Stimulated activated naive CD8-positive, alpha-beta T cell treated with anti-CD3 and anti-CD28 coated beads, Interleukin-15, amount 100 ng/mL, for 72 hours (primary cell): ENCODE data around the gene C4orf36.
"Not testable (repeated sequence)": the region's sequence is repeated elsewhere in the genome, so short reads cannot be mapped to it uniquely, and the experiment has no call there.

Experiments used
- ATAC-seq: fragments of 150-1000 bp; cut with Tn5 transposase; 2 replicates; pipeline ENCODE4 v1.10.0; 2021; ENCODE audit warnings: mild to moderate bottlenecking, moderate library complexity
- DNase-seq, 2 donors: peaks; one replicate each; pipeline ENCODE4 v3.0.0; 2021 to 2022
- H3K27ac Mint-ChIP-seq, 2 donors: one replicate each; pipeline ENCODE4 v1.8.0; 2022; ENCODE audit warnings: mild to moderate bottlenecking in 2 of 2, mixed read lengths in 2 of 2, moderate library complexity in 2 of 2
- H3K27me3 Mint-ChIP-seq: one replicate; pipeline ENCODE4 v1.8.0; 2022; ENCODE audit warnings: mixed read lengths
- H3K4me1 Mint-ChIP-seq: one replicate; pipeline ENCODE4 v1.8.0; 2022; ENCODE audit warnings: mild to moderate bottlenecking, mixed read lengths
- H3K4me3 Mint-ChIP-seq, 2 donors: one replicate each; pipeline ENCODE4 v1.8.0; 2022; ENCODE audit warnings: mild to moderate bottlenecking in 2 of 2, mixed read lengths in 2 of 2, moderate library complexity in 1 of 2
- H3K9me3 Mint-ChIP-seq, 2 donors: one replicate each; pipeline ENCODE4 v1.8.0; 2022; ENCODE audit warnings: mixed read lengths in 2 of 2

C4orf36 gene

GRCh38 chr4:86893136-86893535 lies 914 bp upstream of the C4orf36 start:
- Mint-ChIP-seq H3K4me1 (no peaks in the 10 kb centered on the region), H3K27me3 (peaks cover 32% of the 10 kb centered on the region), H3K9me3 (no peaks in the 10 kb centered on the region), H3K27ac (no peak overlapping the region), H3K4me3 (peak overlapping the region in 1 of 2 donors; percentile 77)
- DNase-seq (no peak), ATAC-seq (no peak)

- no peak for DNase-seq
- H3K4me3 Mint-ChIP-seq = peak overlapping the region; percentile 77 to 78
- ATAC-seq = peak; percentile 44
- peaks cover 32% of the 10 kb centered on the region for H3K27me3 Mint-ChIP-seq
- no peak overlapping the region for H3K27ac Mint-ChIP-seq
- H3K9me3 Mint-ChIP-seq = no peaks in the 10 kb centered on the region
- H3K4me1 Mint-ChIP-seq = no peaks in the 10 kb centered on the region
Observed at GRCh38 chr4:86892636-86892960, 376 bp upstream of the C4orf36 start.

- Mint-ChIP-seq H3K27me3 (peaks cover 32% of the 10 kb centered on the region), H3K27ac (no peak overlapping the region), H3K9me3 (no peaks in the 10 kb centered on the region), H3K4me3 (no peak overlapping the region), H3K4me1 (no peaks in the 10 kb centered on the region)
- ATAC-seq = no peak
- DNase-seq = no peak
Observed at GRCh38 chr4:86890790-86891189, 1.4 kb downstream of the C4orf36 start.

- Mint-ChIP-seq H3K27me3 (no peaks in the 10 kb centered on the region), H3K27ac (no peak overlapping the region), H3K9me3 (peaks cover 19% of the 10 kb centered on the region in 2 donors), H3K4me3 (no peak overlapping the region), H3K4me1 (no peaks in the 10 kb centered on the region)
- ATAC-seq = no peak
- DNase-seq = no peak
Observed at GRCh38 chr4:86879641-86880040, 12.6 kb downstream of the C4orf36 start.

GRCh38 chr4:86878640-86879039 lies 13.6 kb downstream of the C4orf36 start:
- peaks cover 19% of the 10 kb centered on the region in 2 donors for H3K9me3 Mint-ChIP-seq
- ATAC-seq (no peak), DNase-seq (no peak)
- H3K4me1 Mint-ChIP-seq = no peaks in the 10 kb centered on the region
- no peak overlapping the region for H3K4me3 Mint-ChIP-seq
- no peaks in the 10 kb centered on the region for H3K27me3 Mint-ChIP-seq
- no peak overlapping the region for H3K27ac Mint-ChIP-seq

- Mint-ChIP-seq H3K4me3 (no peak overlapping the region), H3K27me3 (no peaks in the 10 kb centered on the region), H3K27ac (no peak overlapping the region), H3K9me3 (peaks cover 19% of the 10 kb centered on the region in 2 donors), H3K4me1 (no peaks in the 10 kb centered on the region)
- ATAC-seq = no peak
- DNase-seq = no peak
Observed at GRCh38 chr4:86876894-86877685, 15.1 kb downstream of the C4orf36 start.

- H3K27ac Mint-ChIP-seq, H3K4me3 Mint-ChIP-seq, H3K4me1 Mint-ChIP-seq, H3K27me3 Mint-ChIP-seq, ATAC-seq, DNase-seq: not testable (repeated sequence)
- H3K9me3 Mint-ChIP-seq = peaks cover 19% of the 10 kb centered on the region in 2 donors
Observed at GRCh38 chr4:86875436-86875835, 16.8 kb downstream of the C4orf36 start.

GRCh38 chr4:86872135-86872534 lies 20.1 kb downstream of the C4orf36 start:
- Mint-ChIP-seq H3K4me3 (no peak overlapping the region), H3K4me1 (no peaks in the 10 kb centered on the region), H3K9me3 (no peaks in the 10 kb centered on the region), H3K27ac (no peak overlapping the region), H3K27me3 (peaks cover 9% of the 10 kb centered on the region)
- ATAC-seq = no peak
- no peak for DNase-seq

- H3K9me3 Mint-ChIP-seq = no peaks in the 10 kb centered on the region
- no peaks in the 10 kb centered on the region for H3K4me1 Mint-ChIP-seq
- DNase-seq (no peak), ATAC-seq (no peak)
- H3K4me3 Mint-ChIP-seq = no peak overlapping the region
- H3K27me3 Mint-ChIP-seq = peaks cover 9% of the 10 kb centered on the region
- no peak overlapping the region for H3K27ac Mint-ChIP-seq
Observed at GRCh38 chr4:86870442-86871069, 21.7 kb downstream of the C4orf36 start.

GRCh38 chr4:86857341-86858052 lies 34.7 kb downstream of the C4orf36 start:
- no peak overlapping the region for H3K4me3 Mint-ChIP-seq
- no peak overlapping the region for H3K27ac Mint-ChIP-seq
- H3K27me3 Mint-ChIP-seq = no peaks in the 10 kb centered on the region
- no peaks in the 10 kb centered on the region for H3K9me3 Mint-ChIP-seq
- no peaks in the 10 kb centered on the region for H3K4me1 Mint-ChIP-seq
- ATAC-seq (no peak), DNase-seq (no peak)

GRCh38 chr4:86856896-86857295 lies 35.3 kb downstream of the C4orf36 start:
- Mint-ChIP-seq H3K4me3 (no peak overlapping the region), H3K27ac (no peak overlapping the region), H3K9me3 (no peaks in the 10 kb centered on the region), H3K27me3 (no peaks in the 10 kb centered on the region), H3K4me1 (no peaks in the 10 kb centered on the region)
- ATAC-seq (no peak), DNase-seq (no peak)

GRCh38 chr4:86855572-86855971 lies 36.6 kb downstream of the C4orf36 start:
- H3K27ac Mint-ChIP-seq = no peak overlapping the region
- H3K9me3 Mint-ChIP-seq = no peaks in the 10 kb centered on the region
- no peak for DNase-seq
- no peak overlapping the region for H3K4me3 Mint-ChIP-seq
- ATAC-seq = no peak
- no peaks in the 10 kb centered on the region for H3K4me1 Mint-ChIP-seq
- peaks cover 3% of the 10 kb centered on the region for H3K27me3 Mint-ChIP-seq

- Mint-ChIP-seq H3K27me3 (peaks cover 9% of the 10 kb centered on the region), H3K4me1 (no peaks in the 10 kb centered on the region), H3K27ac (no peak overlapping the region), H3K4me3 (no peak overlapping the region), H3K9me3 (no peaks in the 10 kb centered on the region)
- DNase-seq (no peak), ATAC-seq (no peak)
Observed at GRCh38 chr4:86853209-86853608, 39.0 kb downstream of the C4orf36 start.

GRCh38 chr4:86848732-86849619 lies 43.2 kb downstream of the C4orf36 start, which contains the start of gene SLC10A6:
Gene SLC10A6 (minus strand): TSS chr4:86849384. CDS start chr4:86849115, 269 bp downstream.
- DNase-seq (no peak), ATAC-seq (no peak)
- H3K27ac Mint-ChIP-seq = no peak within 1 kb of the TSS

GRCh38 chr4:86848136-86848535 lies 44.1 kb downstream of the C4orf36 start:
- peaks cover 9% of the 10 kb centered on the region for H3K27me3 Mint-ChIP-seq
- DNase-seq = no peak
- no peak overlapping the region for H3K27ac Mint-ChIP-seq
- no peaks in the 10 kb centered on the region for H3K4me1 Mint-ChIP-seq
- no peak for ATAC-seq
- no peak overlapping the region for H3K4me3 Mint-ChIP-seq
- H3K9me3 Mint-ChIP-seq = no peaks in the 10 kb centered on the region

More at GRCh38 chr4:86848732-86849619, 43.2 kb downstream of the C4orf36 start, which contains the start of gene SLC10A6:
- H3K4me1 Mint-ChIP-seq = no peaks in the 10 kb centered on the region
- H3K27me3 Mint-ChIP-seq = peaks cover 9% of the 10 kb centered on the region
- no peaks in the 10 kb centered on the region for H3K9me3 Mint-ChIP-seq
- no peak within 1 kb of the TSS for H3K4me3 Mint-ChIP-seq
